H54 (cell line): ENCODE data around the gene ARHGAP21.

ENCODE experiments used
- DNase-seq: peaks from one replicate; pipeline ENCODE4 v3.0.0; 2011; ENCODE audit warnings: low spot score, mixed read lengths; ENCODE audit not compliant: insufficient read length
- FAIRE-seq: peaks from 3 replicates; lab custom pipeline; 2011; peaks lifted over from hg19 to GRCh38; lab: Jason Lieb, UNC
- POLR2A ChIP-seq: IDR thresholded peaks from 2 replicates; pipeline ENCODE4 v1.6.1; 2011; ENCODE audit warnings: low read depth, mild to moderate bottlenecking, low read length

Gene ARHGAP21

DNA sequence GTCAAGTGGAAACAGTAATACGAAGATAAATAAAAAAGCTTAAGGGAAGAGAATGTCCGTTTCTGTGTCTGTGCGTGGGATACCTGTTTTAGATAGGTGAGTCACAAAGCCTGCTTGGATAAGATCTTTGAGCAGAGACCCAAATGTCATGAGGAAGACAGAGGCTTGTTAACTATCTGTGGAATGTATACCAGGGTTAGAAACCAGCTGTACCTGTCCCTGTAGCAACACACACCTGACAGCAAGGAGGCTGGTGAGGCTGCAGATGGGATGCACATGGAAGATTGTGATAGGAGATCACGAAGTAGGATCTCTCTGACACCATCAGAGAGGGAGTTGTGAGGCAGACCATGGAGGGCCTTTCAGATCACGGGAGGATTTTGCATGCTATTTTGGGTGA is 105.3 kb downstream of the ARHGAP21 start:
- TF ChIP-seq POLR2A, result no peak
- no peak for DNase-seq

DNA sequence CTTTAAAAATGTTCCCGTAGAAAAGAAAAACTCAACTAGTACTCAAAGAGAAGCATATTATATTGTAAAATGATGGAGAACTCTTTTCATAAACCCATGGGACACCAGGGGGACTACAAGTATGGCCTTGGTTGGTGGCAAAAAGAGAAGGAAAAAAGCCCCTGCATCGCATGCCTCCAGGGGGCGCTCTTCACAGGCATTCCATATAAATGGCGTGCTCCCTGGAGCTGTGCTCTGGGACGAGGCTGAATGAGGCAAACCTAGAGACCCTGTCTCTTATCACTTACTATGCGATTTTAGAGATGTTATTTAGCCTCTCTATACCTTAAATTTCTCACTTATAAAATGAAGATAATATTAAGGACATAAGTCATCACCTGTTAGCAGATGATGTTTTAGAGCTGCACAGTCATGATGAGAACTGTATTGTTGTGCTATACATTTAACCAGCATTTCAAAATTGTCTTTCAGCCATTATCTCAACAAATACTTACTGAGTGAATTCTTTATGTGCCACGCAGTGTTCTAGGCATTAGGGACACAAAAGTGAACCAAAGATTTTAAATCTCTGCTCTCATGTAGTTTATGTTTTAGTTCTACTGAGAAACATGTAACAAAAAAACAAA is 105.8 kb downstream of the ARHGAP21 start:
- no peak for TF ChIP-seq POLR2A
- no peak for FAIRE-seq
- peak; percentile 13 for DNase-seq

More for the DNA sequence above, 105.3 kb downstream of the ARHGAP21 start:
- no peak for FAIRE-seq

DNA sequence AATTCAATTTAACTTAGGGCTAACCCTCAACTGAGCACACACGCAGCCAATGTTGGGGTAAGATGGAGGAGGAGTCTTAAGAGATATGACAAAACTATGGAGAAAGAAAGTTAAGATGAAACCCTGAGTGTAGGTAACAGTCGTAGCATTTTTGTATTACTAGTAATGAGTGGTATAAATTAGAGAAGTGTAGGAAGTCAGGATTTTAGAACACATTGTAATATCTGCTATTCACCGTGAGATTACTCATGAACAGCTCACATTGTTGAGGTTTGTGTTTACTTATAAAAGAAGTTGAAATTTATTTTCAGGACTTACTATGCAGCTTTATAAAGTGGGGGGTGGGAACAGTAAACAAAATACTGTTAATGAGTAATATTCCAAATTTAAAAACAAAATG is 107.2 kb downstream of the ARHGAP21 start:
- peak; percentile 68 for FAIRE-seq

DNA sequence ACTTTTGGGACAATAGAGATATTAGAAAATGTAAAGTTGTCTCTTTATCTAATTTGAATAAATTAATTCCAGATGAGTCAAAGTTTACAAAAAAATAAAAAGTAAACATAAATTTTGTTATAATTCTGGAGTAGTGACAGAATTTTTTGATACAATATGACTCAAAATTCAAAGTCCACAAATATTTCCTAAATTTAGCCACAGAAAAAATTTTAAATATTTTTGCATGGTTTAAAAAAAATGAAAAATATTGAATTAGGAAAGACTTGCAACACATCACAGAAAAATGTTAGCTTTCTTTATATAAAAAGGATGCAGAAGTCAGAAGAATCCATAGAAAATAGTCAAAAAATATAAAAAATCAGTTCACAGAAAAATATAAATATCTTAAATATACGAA is 117.7 kb downstream of the ARHGAP21 start:
- TF ChIP-seq POLR2A, result no peak
- FAIRE-seq, result no peak
- DNase-seq, result no peak

More for the DNA sequence above, 107.2 kb downstream of the ARHGAP21 start:
- no peak for TF ChIP-seq POLR2A
- DNase-seq, result no peak

DNA sequence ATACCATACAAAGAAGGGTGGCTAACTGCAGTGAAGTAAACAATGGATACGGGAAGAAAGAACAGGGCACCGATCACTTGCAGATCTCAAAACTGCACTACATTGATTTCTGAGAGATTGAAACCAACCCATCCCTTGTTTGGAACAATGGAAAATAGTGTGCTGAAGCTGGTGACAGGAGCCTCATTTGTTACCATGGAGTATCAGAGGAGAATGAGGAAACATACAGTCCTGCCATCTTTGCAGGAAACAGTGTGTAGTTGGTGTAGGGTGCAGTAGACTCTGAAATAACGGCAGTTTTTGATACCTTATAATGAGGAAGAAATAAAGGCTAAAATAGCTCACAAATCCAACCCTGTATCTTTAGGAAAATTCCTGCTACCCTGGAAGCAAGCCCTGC is 118.5 kb downstream of the ARHGAP21 start:
- TF ChIP-seq POLR2A, result no peak
- DNase-seq (no peak), FAIRE-seq (peak; percentile 83)

DNA sequence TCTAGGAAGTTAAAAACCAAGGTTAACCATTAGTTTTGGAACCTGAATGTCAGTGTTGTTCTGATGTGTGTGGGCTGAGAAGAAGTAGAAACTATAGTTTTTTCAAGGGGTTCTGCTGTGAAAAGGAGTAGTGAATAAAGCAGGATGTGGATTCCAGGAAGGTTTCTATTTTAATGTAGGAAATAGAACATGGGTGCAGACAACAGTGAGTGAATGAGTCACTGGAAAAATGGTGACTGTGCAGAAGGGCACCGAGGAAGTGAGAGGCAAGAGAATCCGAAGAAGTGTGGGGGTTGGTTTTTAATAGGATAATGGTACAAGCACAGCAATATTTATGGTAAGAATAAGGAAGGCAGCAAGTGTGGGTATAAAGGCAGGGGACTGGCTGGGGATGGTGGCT is 120.4 kb downstream of the ARHGAP21 start:
- no peak for TF ChIP-seq POLR2A
- peak; percentile 95 for FAIRE-seq
- peak; percentile 26 for DNase-seq

DNA sequence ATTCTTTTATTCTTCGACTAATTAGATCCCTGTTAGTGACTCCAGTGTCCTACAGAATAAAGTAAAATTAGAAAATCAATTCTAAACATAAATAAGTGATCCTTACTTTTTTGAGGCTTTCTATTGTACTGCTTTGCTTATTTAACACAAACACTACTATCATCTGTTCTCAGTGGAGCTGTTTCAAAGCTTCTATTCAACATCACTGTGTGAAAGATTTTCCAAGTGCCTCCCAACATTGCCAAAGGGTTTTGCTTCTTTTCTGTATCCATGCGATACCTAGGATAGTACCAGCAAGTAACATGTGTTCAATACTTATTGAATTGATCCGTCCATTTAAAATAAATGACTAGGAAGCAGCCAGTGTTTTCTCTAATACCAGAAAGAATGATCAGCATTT is 125.7 kb downstream of the ARHGAP21 start:
- no peak for TF ChIP-seq POLR2A
- FAIRE-seq, result no peak
- no peak for DNase-seq

DNA sequence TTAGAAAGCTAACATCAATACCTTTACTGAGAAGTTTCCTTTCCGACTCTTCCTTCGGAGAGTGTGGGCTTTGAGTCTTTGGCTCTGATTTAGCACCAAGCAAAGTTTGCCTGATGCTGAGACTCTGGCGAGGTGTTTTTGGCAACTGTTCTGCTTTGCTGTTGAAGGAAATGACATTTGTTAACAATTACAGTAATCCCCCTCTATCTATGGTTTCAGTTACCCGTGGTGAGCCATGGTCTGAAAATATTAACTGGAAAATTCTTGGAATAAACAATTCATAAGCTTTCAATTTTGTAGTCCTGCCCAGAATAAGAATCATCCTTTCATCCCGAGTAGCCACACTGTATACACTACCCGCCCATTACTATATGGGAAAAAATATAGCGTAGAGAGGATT is 126.3 kb downstream of the ARHGAP21 start:
- FAIRE-seq, result no peak
- no peak for DNase-seq
- TF ChIP-seq POLR2A, result no peak

DNA sequence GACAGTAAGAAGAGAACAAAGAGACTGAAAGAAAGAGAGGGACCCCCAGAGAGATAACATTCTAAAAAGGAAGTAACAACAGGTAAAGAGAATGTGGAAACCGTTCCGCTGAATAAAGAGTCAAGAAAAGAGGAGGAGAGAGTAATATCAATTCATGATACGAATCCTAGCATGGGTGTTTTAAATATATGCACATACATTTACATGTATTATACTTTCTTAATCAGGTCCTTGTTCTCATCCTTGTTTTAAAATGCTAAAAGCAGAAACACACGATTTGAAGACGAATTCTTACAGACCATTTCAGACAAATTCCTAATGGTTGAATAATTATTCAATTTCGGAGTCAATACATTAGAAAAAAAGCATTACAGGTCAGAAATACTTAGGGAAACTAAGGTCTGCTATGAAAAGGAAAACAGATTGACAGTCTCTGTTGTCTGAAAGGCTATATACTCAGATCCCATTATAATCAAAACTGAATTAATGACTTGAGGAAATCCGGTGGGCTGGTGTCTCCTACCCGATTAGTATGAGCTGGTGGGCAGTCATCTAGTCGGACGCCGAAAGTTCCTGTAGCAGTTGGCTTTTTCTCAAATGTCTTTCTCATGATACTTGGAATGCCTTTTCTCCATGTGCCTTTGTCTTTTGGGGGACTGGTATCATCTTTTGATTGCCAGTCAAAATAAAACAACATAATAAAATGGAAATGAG is 127.3 kb downstream of the ARHGAP21 start:
- no peak for FAIRE-seq
- no peak for TF ChIP-seq POLR2A
- no peak for DNase-seq

DNA sequence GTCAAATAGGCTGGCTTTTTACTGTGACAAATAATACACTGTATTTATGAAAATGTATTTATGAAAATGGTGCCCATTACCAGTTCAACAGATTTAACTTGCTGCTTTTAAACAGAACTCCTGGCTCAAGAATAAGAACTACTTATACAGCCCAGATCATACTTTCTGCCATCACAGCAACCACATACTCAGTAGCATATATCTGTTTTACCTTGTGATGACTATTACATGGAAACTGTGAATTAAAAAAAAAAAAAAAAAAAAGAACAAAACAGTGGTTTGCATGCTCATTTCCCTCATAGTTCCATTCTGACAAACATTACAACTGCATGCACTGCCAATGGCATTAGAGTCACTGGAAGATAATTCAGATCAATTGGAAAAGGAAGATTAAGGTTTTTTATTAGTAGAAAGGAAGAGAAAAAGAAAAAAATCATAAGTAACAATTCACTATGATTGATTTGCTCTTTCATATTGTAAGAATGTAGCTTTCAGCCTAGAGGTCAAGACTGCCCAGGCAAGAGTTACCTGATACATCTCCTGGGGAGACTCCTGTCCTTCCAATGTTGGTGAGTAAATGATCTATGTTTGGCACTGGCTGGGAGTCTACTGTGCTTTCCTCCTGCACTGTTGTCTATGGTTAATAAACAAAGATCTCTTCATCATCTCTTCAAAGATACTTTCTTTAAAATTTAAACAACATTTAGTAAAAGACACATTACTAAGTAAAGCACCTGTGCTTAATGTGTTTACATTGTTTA is 132.8 kb downstream of the ARHGAP21 start:
- FAIRE-seq (no peak), DNase-seq (no peak)
- TF ChIP-seq POLR2A, result no peak

DNA sequence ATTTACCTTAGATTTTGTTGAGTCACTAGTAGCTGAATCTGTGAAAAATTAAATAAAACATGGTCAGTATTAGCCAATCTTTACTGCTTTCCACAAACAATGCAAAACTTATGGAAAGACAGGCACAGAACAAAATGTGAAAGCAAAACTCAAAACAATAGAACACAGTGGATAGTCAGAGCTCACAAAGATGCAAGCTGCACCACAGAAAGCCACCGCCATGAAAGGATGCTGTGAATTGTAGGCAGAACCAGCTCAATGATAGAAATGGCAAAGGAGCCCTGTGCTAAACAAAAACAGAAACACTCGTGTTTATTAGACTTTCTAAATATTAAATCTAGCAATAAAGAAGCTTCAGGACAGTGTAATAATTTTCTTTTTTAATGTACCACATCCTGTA is 134.4 kb downstream of the ARHGAP21 start:
- no peak for TF ChIP-seq POLR2A
- FAIRE-seq, result no peak
- DNase-seq, result no peak

DNA sequence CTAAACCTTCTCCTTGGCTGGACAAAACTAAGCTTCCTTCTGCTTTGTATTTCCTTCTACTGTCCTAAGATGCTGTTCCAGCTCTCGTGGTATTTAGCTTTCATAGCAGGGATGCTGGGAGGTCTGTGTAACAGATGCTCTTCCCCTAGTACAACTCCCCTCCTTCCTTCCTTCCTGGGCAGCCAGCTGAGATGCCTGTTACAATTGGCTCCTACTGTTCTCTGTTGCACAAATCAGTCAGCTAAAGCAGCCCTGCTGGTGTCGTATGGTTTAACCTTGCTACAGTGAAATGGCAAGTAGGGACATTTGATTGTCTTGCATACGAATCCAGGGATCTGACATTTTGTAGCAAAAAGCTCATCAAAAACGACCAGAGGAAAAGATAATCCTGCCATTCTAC is 143.8 kb downstream of the ARHGAP21 start:
- TF ChIP-seq POLR2A, result no peak
- DNase-seq, result no peak
- no peak for FAIRE-seq

DNA sequence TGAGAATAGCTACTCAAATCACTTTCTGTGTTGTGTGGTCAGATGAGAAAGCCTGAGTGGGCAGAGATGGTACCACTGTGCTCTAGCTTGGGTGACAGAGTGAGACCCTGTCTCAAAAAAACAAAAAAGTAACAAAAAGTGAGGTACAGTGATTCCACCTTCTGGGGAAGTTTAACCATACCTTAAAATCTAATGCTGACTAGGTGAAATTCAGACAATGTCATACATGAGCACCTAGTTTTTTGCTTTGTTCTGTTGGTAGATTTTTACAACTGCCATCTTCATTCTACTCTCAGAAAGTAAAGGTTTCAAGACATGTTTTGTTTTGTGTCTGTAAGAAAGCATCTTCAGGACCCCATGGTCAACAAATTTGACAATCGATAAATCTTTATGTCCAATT is 144.2 kb downstream of the ARHGAP21 start:
- TF ChIP-seq POLR2A, result no peak
- FAIRE-seq (peak; percentile 50), DNase-seq (no peak)

DNA sequence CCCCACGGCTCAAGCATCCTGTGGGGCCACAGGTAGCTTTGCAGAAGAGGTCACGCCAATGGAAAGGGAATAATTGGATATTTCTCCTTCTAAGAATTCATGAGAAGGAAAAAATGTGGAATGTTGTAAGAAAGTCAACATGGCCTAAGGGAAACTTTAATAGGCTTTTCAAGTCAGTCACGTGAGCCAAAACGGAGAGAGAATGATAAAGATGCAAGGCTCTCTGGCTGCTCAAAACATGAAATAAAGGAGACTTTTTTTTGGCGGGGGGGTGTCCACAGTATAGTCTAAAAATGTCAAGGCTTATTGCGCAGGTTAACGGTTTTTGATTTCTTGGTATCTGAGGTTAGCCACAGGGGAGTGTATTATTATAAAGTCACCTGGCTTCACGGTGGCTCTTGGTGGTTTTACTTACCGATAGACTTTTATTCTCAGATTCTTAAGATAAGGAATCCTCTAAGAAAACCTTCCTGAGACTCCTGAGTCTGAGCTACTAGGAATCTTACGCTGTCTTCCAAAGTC is 148.1 kb downstream of the ARHGAP21 start:
- DNase-seq, result no peak
- FAIRE-seq, result no peak

More for the DNA sequence above, 148.1 kb downstream of the ARHGAP21 start:
- TF ChIP-seq POLR2A, result no peak
